ENCODE measurements around the gene SRRM2. TPM values are rescaled to one million over a fixed set of nuclear protein-coding genes. Genes with fewer than 3 reads are reported as not detected.

The SRRM2 gene
- polyA plus RNA-seq, 1 experiment, result 105 TPM

DNA sequence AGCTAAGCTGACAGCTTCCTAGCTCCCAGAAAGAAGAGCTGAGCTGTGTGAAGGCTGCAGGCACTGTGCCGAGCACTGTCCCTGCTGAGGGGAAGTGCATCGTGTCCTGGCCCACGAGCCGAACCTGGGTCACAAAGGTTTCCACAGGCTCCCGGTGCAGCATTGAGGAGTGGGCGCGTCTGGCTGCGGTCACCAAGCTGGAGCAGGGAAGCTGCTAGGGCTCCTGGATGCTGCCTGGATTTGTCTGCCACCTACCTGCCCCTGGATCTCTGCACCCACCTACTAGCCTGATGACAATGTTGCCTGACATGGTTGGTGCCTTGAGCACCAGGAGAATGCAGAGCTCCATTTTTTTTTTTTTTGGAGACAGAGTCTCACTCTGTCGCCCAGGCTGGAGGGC is 6.5 kb upstream of the SRRM2 start:
- ChIA-PET CTCF (interaction anchor here (1.2 to 1.6 kb wide), 3 partner anchors 9 to 122 kb away, joined by 3 to 4 read pairs (median 3); no protein-coding TSS in a partner anchor), POLR2A (no interaction called here)
- DNase-seq (ENCODE audit: low read depth), result no peak
- no peaks in the 10 kb centered on the region for H3K27me3 ChIP-seq (ENCODE audit: control insufficient read depth, insufficient read depth, low read length)
- TF ChIP-seq, protein P1, sequence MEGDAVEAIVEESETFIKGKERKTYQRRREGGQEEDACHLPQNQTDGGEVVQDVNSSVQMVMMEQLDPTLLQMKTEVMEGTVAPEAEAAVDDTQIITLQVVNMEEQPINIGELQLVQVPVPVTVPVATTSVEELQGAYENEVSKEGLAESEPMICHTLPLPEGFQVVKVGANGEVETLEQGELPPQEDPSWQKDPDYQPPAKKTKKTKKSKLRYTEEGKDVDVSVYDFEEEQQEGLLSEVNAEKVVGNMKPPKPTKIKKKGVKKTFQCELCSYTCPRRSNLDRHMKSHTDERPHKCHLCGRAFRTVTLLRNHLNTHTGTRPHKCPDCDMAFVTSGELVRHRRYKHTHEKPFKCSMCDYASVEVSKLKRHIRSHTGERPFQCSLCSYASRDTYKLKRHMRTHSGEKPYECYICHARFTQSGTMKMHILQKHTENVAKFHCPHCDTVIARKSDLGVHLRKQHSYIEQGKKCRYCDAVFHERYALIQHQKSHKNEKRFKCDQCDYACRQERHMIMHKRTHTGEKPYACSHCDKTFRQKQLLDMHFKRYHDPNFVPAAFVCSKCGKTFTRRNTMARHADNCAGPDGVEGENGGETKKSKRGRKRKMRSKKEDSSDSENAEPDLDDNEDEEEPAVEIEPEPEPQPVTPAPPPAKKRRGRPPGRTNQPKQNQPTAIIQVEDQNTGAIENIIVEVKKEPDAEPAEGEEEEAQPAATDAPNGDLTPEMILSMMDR (IDR thresholded peaks at IDR 0.05; ENCODE audit: insufficient read depth, low read depth, low read length), result no peak
- H3K36me3 ChIP-seq (ENCODE audit: control insufficient read depth, insufficient read depth, low read length), result no peaks in the 10 kb centered on the region
- no peak overlapping the region for H3K4me3 ChIP-seq (ENCODE audit: low read depth, low read length)

DNA sequence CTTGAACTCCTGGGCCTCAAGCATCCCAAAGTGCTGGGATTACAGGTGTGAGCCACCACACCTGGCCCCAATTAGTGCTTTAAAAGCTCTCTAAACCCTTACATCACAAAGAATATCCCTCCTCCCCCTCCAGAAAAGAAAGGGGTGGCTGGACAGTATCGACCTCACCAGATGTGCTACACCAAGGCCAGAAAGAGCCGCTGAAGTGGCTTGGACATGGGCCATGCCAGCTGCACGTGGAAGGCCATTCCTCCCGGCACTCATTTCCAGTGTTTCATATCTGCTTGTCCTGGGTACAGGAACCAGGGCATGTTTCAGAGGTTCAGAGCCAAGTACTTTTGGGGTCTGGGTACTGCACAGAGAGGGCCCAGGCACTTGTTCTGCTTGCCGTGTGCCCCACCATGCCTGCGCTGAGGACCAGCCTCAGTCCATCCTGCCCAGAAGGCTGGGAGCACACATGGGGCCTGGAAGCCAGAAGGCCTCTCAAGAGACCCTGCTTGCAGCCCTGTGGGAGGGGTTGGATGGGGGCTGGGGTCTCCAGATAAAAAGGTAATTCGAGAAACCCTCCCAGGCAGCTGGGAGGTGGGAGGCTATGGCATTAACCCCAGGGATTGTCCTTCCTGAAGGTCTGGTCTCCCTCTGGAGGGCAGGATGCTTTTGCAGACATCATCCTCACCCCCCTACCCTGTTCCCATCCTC is 3.5 kb upstream of the SRRM2 start:
- TF ChIP-seq, protein P1 (IDR thresholded peaks at IDR 0.05; ENCODE audit: insufficient read depth, low read depth, low read length), result no peak
- Histone ChIP-seq H3K4me3 (ENCODE audit: low read depth, low read length) (no peak overlapping the region), H3K27me3 (ENCODE audit: control insufficient read depth, insufficient read depth, low read length) (no peaks in the 10 kb centered on the region), H3K36me3 (ENCODE audit: control insufficient read depth, insufficient read depth, low read length) (no peaks in the 10 kb centered on the region)
- DNase-seq (ENCODE audit: low read depth), result no peak
- CTCF ChIA-PET, result no interaction called here
- POLR2A ChIA-PET, result interaction anchor here (0.7 kb wide), 1 partner anchor 20 kb away, joined by 6 read pairs; no protein-coding TSS in a partner anchor

DNA sequence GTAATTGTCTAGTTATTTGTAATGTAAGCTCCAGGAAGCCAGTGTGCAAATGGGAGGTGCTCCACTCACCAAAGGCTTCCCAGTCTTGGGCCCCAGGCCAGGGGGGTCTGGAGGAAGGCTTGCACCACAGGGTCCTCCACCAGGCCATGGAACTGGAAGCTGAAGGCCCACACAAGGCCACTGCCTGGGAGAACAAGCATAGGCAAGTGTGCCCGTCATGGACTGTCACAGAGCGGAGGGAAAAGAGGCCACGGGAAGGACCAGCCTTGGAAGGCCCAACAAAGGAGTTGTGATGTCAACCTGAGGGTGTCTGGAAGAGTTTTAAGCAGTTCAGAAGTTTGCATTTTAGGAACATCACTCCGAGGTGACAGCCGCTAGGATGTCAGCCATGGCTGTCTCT is 3.0 kb upstream of the SRRM2 start:
- DNase-seq (ENCODE audit: low read depth), result no peak
- Histone ChIP-seq H3K4me3 (ENCODE audit: low read depth, low read length) (no peak overlapping the region), H3K27me3 (ENCODE audit: control insufficient read depth, insufficient read depth, low read length) (no peaks in the 10 kb centered on the region), H3K36me3 (ENCODE audit: control insufficient read depth, insufficient read depth, low read length) (no peaks in the 10 kb centered on the region)
- ChIA-PET CTCF (no interaction called here), POLR2A (no interaction called here)
- TF ChIP-seq, protein P1 (IDR thresholded peaks at IDR 0.05; ENCODE audit: insufficient read depth, low read depth, low read length), result no peak

DNA sequence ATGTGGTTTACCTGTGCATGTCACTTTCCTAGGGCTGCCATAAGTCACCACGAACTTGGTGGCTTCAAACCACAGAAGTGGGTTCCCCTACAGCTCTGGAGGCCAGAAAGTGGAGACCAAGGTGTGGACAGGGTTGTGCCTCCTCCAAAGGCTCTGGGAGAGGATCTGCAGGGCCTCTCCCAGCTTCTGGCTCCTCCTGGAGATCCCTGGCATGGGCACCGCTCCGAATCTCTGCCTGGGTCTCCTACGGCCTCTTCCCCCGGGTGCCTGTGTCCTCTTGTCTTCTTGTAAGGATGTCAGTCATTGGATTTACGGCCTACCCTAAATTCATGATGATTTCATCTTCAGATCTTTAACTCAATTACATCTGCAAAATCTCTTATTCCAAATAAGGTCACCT is 2.5 kb upstream of the SRRM2 start:
- POLR2A ChIA-PET, result no interaction called here
- DNase-seq (ENCODE audit: low read depth), result no peak
- TF ChIP-seq, protein P1 (IDR thresholded peaks at IDR 0.05; ENCODE audit: insufficient read depth, low read depth, low read length), result no peak
- H3K36me3 ChIP-seq (ENCODE audit: control insufficient read depth, insufficient read depth, low read length), result no peaks in the 10 kb centered on the region
- CTCF ChIA-PET, result no interaction called here
- H3K4me3 ChIP-seq (ENCODE audit: low read depth, low read length), result no peak overlapping the region
- H3K27me3 ChIP-seq (ENCODE audit: control insufficient read depth, insufficient read depth, low read length), result no peaks in the 10 kb centered on the region

DNA sequence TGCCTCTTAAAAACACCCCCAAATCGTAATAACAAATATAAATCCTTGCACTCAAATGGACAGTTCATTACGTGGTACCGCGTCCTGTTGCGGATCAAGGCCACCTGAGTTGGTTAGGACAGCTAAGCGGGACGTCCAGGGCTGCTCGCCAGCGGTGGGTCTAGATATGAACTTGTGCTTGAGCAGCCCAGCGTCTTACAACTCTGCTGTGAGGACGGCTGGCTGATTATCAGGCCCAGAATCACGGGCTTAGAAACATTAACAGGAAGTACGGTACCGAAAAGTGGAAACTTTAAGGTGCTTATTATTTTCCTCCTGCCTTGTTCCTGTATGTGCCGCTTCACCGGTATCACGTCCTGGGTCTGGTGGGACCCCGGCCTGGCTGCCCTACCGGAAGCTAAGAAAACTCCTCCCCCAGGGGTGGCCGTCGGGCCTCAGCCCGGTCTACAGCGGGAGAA is 832 bp upstream of the SRRM2 start:
- POLR2A ChIA-PET, result no interaction called here
- Histone ChIP-seq H3K4me3 (ENCODE audit: low read depth, low read length) (peak overlapping the region; percentile 92), H3K27me3 (ENCODE audit: control insufficient read depth, insufficient read depth, low read length) (no peaks in the 10 kb centered on the region), H3K36me3 (ENCODE audit: control insufficient read depth, insufficient read depth, low read length) (peaks cover 1% of the 10 kb centered on the region)
- TF ChIP-seq, protein P1 (IDR thresholded peaks at IDR 0.05; ENCODE audit: insufficient read depth, low read depth, low read length), result no peak
- CTCF ChIA-PET, result interaction anchor here (0.6 kb wide), 1 partner anchor 124 kb away, joined by 3 read pairs; no protein-coding TSS in a partner anchor
- DNase-seq (ENCODE audit: low read depth), result no peak
